Iris pigment epithelial cell (primary cell): ENCODE data around the gene TMEM106C.

ENCODE experiments used
- DNase-seq: peaks from one replicate; pipeline ENCODE4 v3.0.0-alpha.2; 2011; ENCODE audit warnings: low read depth

TMEM106C gene

GRCh38 chr12:47995981-47996401 lies 32.6 kb downstream of the TMEM106C start:
- DNase-seq: peak; percentile 62

GRCh38 chr12:47997321-47997720 lies 33.9 kb downstream of the TMEM106C start:
- DNase-seq: no peak

- DNase-seq: no peak
These were observed 36.4 kb downstream of the TMEM106C start for GRCh38 chr12:47999816-48000215.

GRCh38 chr12:48000878-48001504 lies 37.6 kb downstream of the TMEM106C start:
- peak; percentile 67 for DNase-seq

- peak; percentile 32 for DNase-seq
These were observed 38.4 kb downstream of the TMEM106C start for GRCh38 chr12:48001505-48002413.

- no peak for DNase-seq
These were observed 39.0 kb downstream of the TMEM106C start for GRCh38 chr12:48002414-48002730.

- peak; percentile 34 for DNase-seq
These were observed 39.4 kb downstream of the TMEM106C start for GRCh38 chr12:48002773-48003218.

- peak; percentile 20 for DNase-seq
These were observed 40.0 kb downstream of the TMEM106C start for GRCh38 chr12:48003226-48004052.

- peak; percentile 7 for DNase-seq
These were observed 40.9 kb downstream of the TMEM106C start, which contains the start of gene COL2A1 for GRCh38 chr12:48004053-48004941. COL2A1 (minus strand) TSS chr12:48004476; CDS start chr12:48004321, 155 bp downstream.

GRCh38 chr12:48005001-48005749 lies 41.8 kb downstream of the TMEM106C start:
- DNase-seq: no peak

GRCh38 chr12:48005750-48006021 lies 42.3 kb downstream of the TMEM106C start:
- no peak for DNase-seq

- DNase-seq: no peak
These were observed 43.8 kb downstream of the TMEM106C start for GRCh38 chr12:48007206-48007605.

GRCh38 chr12:48008349-48008748 lies 45.0 kb downstream of the TMEM106C start:
- DNase-seq: no peak

GRCh38 chr12:48008950-48009349 lies 45.6 kb downstream of the TMEM106C start:
- no peak for DNase-seq

GRCh38 chr12:48009471-48009870 lies 46.1 kb downstream of the TMEM106C start:
- DNase-seq: no peak

GRCh38 chr12:48010366-48010970 lies 47.1 kb downstream of the TMEM106C start:
- DNase-seq: no peak

GRCh38 chr12:48012070-48012469 lies 48.7 kb downstream of the TMEM106C start:
- no peak for DNase-seq

- DNase-seq: no peak
These were observed 49.9 kb downstream of the TMEM106C start for GRCh38 chr12:48013287-48013686.

- DNase-seq: no peak
These were observed 51.7 kb downstream of the TMEM106C start for GRCh38 chr12:48015129-48015528.

- no peak for DNase-seq
These were observed 52.6 kb downstream of the TMEM106C start for GRCh38 chr12:48015954-48016353.
